Vagina (tissue), 2 donors: ENCODE results near the gene PCDH10.

Source experiments
- CTCF ChIP-seq, 3 experiments: fragments of 450-650 bp in 2 of 3; fragments of 200-600 bp in 1 of 3; sonication (generic) in 1 of 3; IDR thresholded peaks; one replicate each; pipeline ENCODE4 v1.5.1; 2017 to 2019; ENCODE audit warnings: antibody characterized with exemption in 3 of 3, mild to moderate bottlenecking in 2 of 3, moderate library complexity in 2 of 3
- POLR2A ChIP-seq, 2 donors: fragments of 450-650 bp; IDR thresholded peaks; one replicate each; pipeline ENCODE4 v1.6.1; 2017; ENCODE audit warnings: antibody characterized with exemption in 2 of 2, mild to moderate bottlenecking in 2 of 2, moderate library complexity in 2 of 2
- POLR2AphosphoS5 ChIP-seq, 2 donors: sonication (generic); formaldehyde crosslinking; IDR thresholded peaks; one replicate each; pipeline ENCODE4 v1.9.0; 2017; ENCODE audit warnings: antibody characterized with exemption in 2 of 2, mild to moderate bottlenecking in 2 of 2, low read depth in 1 of 2; ENCODE audit not compliant: insufficient read depth in 1 of 2

GRCh38 chr4:133156096-133156495, 7.0 kb downstream of the PCDH10 start:
- TF ChIP-seq CTCF (IDR thresholded peaks at IDR 0.05) (no peak), POLR2AphosphoS5 (IDR thresholded peaks at IDR 0.05; ENCODE audit: insufficient read depth in 1 of 2, low read depth in 1 of 2) (no peak), POLR2A (IDR thresholded peaks at IDR 0.05) (no peak)
